C4-2B (cell line): ENCODE results near the gene ATP2B2.
A peak's percentile ranks its signal among the peaks of the same experiment; 100 is the strongest.

Source experiments
- H3K27ac ChIP-seq: fragments of 450-650 bp; 2 replicates; pipeline ENCODE4 v1.5.1; 2017
- ZFX ChIP-seq: fragments of 450-650 bp; IDR thresholded peaks from 2 replicates; pipeline ENCODE4 v1.6.1; 2017
- TF ChIP-seq, protein P1 (sequence below): fragments of 450-650 bp; conservative IDR thresholded peaks from 2 replicates; pipeline ENCODE4 v1.5.1; 2017; ENCODE audit warnings: mild to moderate bottlenecking

Gene ATP2B2

GRCh38 chr3:10348404-10348721 is 157.0 kb downstream of the ATP2B2 start:
- no peak overlapping the region for H3K27ac ChIP-seq
- TF ChIP-seq ZFX: no peak
- TF ChIP-seq, protein P1, sequence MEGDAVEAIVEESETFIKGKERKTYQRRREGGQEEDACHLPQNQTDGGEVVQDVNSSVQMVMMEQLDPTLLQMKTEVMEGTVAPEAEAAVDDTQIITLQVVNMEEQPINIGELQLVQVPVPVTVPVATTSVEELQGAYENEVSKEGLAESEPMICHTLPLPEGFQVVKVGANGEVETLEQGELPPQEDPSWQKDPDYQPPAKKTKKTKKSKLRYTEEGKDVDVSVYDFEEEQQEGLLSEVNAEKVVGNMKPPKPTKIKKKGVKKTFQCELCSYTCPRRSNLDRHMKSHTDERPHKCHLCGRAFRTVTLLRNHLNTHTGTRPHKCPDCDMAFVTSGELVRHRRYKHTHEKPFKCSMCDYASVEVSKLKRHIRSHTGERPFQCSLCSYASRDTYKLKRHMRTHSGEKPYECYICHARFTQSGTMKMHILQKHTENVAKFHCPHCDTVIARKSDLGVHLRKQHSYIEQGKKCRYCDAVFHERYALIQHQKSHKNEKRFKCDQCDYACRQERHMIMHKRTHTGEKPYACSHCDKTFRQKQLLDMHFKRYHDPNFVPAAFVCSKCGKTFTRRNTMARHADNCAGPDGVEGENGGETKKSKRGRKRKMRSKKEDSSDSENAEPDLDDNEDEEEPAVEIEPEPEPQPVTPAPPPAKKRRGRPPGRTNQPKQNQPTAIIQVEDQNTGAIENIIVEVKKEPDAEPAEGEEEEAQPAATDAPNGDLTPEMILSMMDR: no peak

GRCh38 chr3:10347648-10348403 is 157.6 kb downstream of the ATP2B2 start:
- no peak overlapping the region for H3K27ac ChIP-seq
- TF ChIP-seq, protein P1: no peak
- no peak for TF ChIP-seq ZFX

- no peak for TF ChIP-seq ZFX
- TF ChIP-seq, protein P1: no peak
These were observed 159.5 kb downstream of the ATP2B2 start for GRCh38 chr3:10345911-10346310.

DNA sequence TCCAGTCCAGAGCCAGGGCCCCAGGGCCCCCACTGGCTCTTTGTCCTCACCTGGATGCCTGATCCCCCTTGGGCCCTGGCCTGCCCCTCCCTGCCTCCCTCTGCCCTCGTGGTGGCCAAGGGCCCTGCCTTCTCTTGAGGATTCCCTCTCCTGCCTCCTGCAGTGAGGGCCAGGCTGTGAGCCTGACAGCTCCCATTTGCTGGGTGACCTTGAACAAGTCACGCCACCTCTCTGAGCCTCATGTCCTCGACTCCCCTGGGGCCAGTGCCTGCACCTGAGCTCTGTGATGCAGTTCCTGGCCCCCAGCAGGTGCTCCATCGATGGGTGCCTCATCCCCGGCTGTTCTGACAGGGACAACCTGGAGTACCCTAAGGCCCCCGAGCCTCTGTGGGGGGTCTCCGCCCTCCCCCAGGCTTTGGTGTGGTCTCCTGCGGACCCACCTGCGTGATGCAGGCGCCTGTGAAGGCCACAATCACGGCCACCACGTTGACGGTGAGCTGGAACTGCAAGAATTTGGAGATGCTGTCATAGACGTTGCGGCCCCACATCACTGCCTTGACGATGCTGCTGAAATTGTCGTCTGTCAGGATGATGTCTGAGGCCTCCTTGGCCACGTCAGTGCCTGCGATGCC is 160.3 kb downstream of the ATP2B2 start:
- no peak overlapping the region for H3K27ac ChIP-seq
- TF ChIP-seq, protein P1: no peak
- no peak for TF ChIP-seq ZFX

More at GRCh38 chr3:10345911-10346310, 159.5 kb downstream of the ATP2B2 start:
- no peak overlapping the region for H3K27ac ChIP-seq

DNA sequence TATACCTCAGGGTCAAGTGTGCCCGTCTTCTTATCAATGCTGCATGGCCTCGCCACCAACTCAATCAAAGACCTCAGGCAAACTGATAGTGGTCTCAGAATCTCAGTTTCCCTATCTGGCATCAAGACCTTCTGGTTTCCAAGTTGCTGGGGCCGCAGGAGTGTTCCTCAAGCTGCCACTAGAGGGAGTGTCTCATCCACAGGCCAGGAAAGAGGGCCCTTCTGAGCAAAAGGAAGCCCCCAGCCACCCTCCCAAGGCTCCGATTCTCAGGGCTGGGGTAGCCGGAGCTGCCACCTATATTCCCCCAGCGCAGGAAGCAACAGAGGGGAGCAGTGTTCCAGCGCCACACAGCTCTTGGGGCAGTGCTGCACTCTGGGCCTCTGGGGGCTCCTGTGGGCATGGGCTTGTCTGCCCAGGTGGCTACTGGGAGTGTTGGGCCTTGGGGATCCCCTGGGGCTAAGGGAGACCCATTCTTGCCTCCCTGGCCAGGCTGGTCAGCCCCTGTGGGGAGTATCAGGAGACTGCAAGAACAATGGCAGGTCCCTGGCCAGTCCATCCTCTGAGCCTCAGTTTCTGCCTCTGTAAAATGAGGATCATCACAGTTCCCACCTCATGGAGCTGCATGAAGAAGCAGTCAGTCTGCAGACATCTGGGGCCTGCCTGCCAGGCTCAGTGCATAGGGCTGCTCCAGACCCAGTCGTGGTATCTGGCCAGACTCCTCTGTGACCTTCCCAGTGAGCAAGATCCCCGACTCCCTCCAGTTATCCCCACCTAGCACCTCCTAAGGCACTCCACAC is 161.0 kb downstream of the ATP2B2 start:
- no peak for TF ChIP-seq ZFX
- TF ChIP-seq, protein P1: peak; percentile 93
- H3K27ac ChIP-seq: no peak overlapping the region

DNA sequence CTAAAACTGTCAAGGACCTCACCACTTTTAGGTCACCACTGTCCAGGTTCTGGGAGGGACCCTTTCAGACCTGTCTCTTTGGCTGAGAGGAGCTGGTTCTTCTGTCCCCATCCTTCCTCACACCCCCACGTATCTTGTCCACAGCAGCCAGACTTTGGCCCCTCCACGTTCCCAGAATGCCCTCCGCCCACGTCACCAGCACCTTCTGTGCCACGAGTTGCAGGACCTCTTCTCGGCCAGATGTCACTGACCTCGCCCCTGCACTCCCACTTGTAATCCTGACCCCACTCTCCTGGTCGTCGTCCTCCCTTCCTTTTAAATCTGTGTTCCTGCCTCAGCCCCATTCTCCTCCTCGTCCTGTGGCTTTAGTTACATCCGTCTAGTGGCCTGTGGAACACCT is 161.9 kb downstream of the ATP2B2 start:
- TF ChIP-seq ZFX: no peak
- TF ChIP-seq, protein P1: no peak
- no peak overlapping the region for H3K27ac ChIP-seq

GRCh38 chr3:10342781-10343180 is 162.6 kb downstream of the ATP2B2 start:
- no peak overlapping the region for H3K27ac ChIP-seq
- no peak for TF ChIP-seq ZFX
- TF ChIP-seq, protein P1: no peak
